HepG2 (cell line): ENCODE measurements around the gene STK31. TPM values are rescaled to one million over a fixed set of nuclear protein-coding genes. Genes with fewer than 3 reads are reported as not detected.
"Not testable (repeated sequence)": the region's sequence is repeated elsewhere in the genome, so short reads cannot be mapped to it uniquely, and the experiment has no call there.

Experiments used
- ATAC-seq: fragments of 200-7000 bp; cut with Tn5 transposase; 3 replicates; pipeline ENCODE4 v1.9.1; 2020; ENCODE audit warnings: mild to moderate bottlenecking, moderate library complexity
- BruUV-seq: library from RNA; stranded (reverse); fragments of 400-500 nt; replicated peaks from 2 replicates; lab custom pipeline; 2021; lab: Mats Ljungman, UMichigan
- CTCF ChIA-PET: fragments of 300-600 bp; formaldehyde crosslinking; extraction: SDS; loops from one replicate; lab custom pipeline; 2021; ENCODE audit warnings: low total read pairs, inconsistent platforms, low intra/inter-chr PET ratio; lab: Yijun Ruan, JAX
- POLR2A ChIA-PET: fragments of 350-600 bp; sonication (Branson Sonifier 250); formaldehyde crosslinking; loops from one replicate; lab custom pipeline; 2020; ENCODE audit warnings: antibody characterized with exemption, inconsistent platforms; lab: Yijun Ruan, JAX
- DNase-seq: peaks from one replicate; pipeline ENCODE4 v3.0.0-alpha.2; 2015; ENCODE audit warnings: low spot score
- FAIRE-seq: peaks from 3 replicates; lab custom pipeline; 2011; peaks lifted over from hg19 to GRCh38; lab: Jason Lieb, UNC
- H2AFZ ChIP-seq: one replicate; pipeline ENCODE4 v1.6.1; 2011; ENCODE audit warnings: low read length, inconsistent platforms
- H3K27ac ChIP-seq: fragments of 300-600 bp; 3 replicates; pipeline ENCODE4 v1.8.0; 2011; ENCODE audit warnings: mixed run types, mild to moderate bottlenecking, mixed read lengths, low read length, inconsistent platforms; ENCODE audit not compliant: insufficient read depth; ENCODE audit errors: extremely low read length
- H3K27me3 ChIP-seq, 2 experiments: fragments of 200-600 bp in 1 of 2; 2 replicates in 1 of 2; 3 replicates in 1 of 2; pipeline versions ENCODE4 v1.6.0 to v1.8.0; 2011; ENCODE audit warnings: low read length in 2 of 2, mild to moderate bottlenecking in 2 of 2, moderate library complexity in 2 of 2, inconsistent platforms in 1 of 2; ENCODE audit not compliant: insufficient read depth in 2 of 2, control insufficient read depth in 1 of 2
- H3K36me3 ChIP-seq, 2 experiments: fragments of 200-600 bp in 1 of 2; replicated peaks in 1 of 2; 2 replicates in 1 of 2; 3 replicates in 1 of 2; pipeline versions ENCODE4 v1.5.1 to v1.8.0; 2011; ENCODE audit warnings: low read length in 2 of 2, inconsistent platforms in 1 of 2; ENCODE audit not compliant: insufficient read depth in 2 of 2, control insufficient read depth in 1 of 2
- H3K4me1 ChIP-seq: 2 replicates; pipeline ENCODE4 v1.5.1; 2012; ENCODE audit warnings: low read length, inconsistent platforms; ENCODE audit not compliant: insufficient read depth
- H3K4me2 ChIP-seq: 2 replicates; pipeline ENCODE4 v1.6.0; 2011; ENCODE audit warnings: low read depth, low read length, inconsistent platforms
- H3K4me3 ChIP-seq, 3 experiments: fragments of 200-600 bp in 1 of 3; sonication (generic), shearing (Covaris generic) in 1 of 3; replicated peaks in 1 of 3; 2 replicates each; pipeline ENCODE4 v1.5.1; 2011 to 2016; ENCODE audit warnings: low read length in 3 of 3, inconsistent platforms in 2 of 3, low read depth in 2 of 3, mild to moderate bottlenecking in 2 of 3, control low read depth in 1 of 3, mixed read lengths in 1 of 3; ENCODE audit not compliant: insufficient read depth in 1 of 3
- H3K79me2 ChIP-seq: one replicate; pipeline ENCODE4 v1.6.1; 2011; ENCODE audit warnings: low read length, inconsistent platforms; ENCODE audit not compliant: insufficient read depth
- H3K9ac ChIP-seq: 2 replicates; pipeline ENCODE4 v1.6.0; 2011; ENCODE audit warnings: mild to moderate bottlenecking, low read depth, low read length, inconsistent platforms; ENCODE audit not compliant: insufficient read depth
- H3K9me3 ChIP-seq: 2 replicates; pipeline ENCODE4 v1.5.1; 2012; ENCODE audit warnings: mild to moderate bottlenecking, low read length
- H4K20me1 ChIP-seq: 2 replicates; pipeline ENCODE4 v1.6.0; 2011; ENCODE audit warnings: inconsistent platforms, mild to moderate bottlenecking, low read length, moderate library complexity; ENCODE audit not compliant: insufficient read depth
- ELF3 ChIP-seq: IDR thresholded peaks from 2 replicates; pipeline ENCODE4 v1.6.1; 2016; ENCODE audit warnings: missing genetic modification reagents, missing compliant biosample characterization
- FOXA3 ChIP-seq: IDR thresholded peaks from 2 replicates; pipeline ENCODE4 v1.6.1; 2016; ENCODE audit warnings: missing genetic modification reagents, missing compliant biosample characterization
- RXRA ChIP-seq: sonication (generic); formaldehyde crosslinking; IDR thresholded peaks from 2 replicates; pipeline ENCODE4 v1.5.1; 2020; ENCODE audit warnings: missing genetic modification reagents
- THRA ChIP-seq: sonication (generic); formaldehyde crosslinking; IDR thresholded peaks from 2 replicates; pipeline ENCODE4 v1.4.0; 2020; ENCODE audit warnings: missing genetic modification reagents, borderline replicate concordance
- ZNF17 ChIP-seq: sonication (generic); formaldehyde crosslinking; IDR thresholded peaks from 2 replicates; pipeline ENCODE4 v1.5.0; 2020; ENCODE audit warnings: mild to moderate bottlenecking, missing genetic modification reagents
- ZNF281 ChIP-seq: sonication (generic); formaldehyde crosslinking; IDR thresholded peaks from 2 replicates; pipeline ENCODE4 v1.4.0; 2020; ENCODE audit warnings: missing genetic modification reagents, borderline replicate concordance
- WGBS: methylation state at CpG from one replicate; pipeline ENCODE4 v1.1.6; 2017; ENCODE audit warnings: low lambda C conversion rate; 5-methylcytosine and 5-hydroxymethylcytosine counted together
- in situ Hi-C: cut with HindIII; loops from 2 replicates; pipeline ENCODE4 v1.10.0; 2017; ENCODE audit warnings: low pct_unique_long_range_greater_than_20kb; ENCODE audit not compliant: extremely low pct_ligation_motif_present
- intact Hi-C: fragments of 100-400 bp; cut with micrococcal nuclease; formaldehyde crosslinking; loops from one replicate; pipeline ENCODE4 v1.10.0; 2022; ENCODE audit not compliant: unreplicated experiment
- polyA plus RNA-seq, 8 experiments: library from polyadenylated mRNA; depleted of rRNA in 3 of 8; stranded (reverse) in 7 of 8; unstranded in 1 of 8; fragments of >200 nt; fragmentation: Illumina TruSeq in 4 of 8; extraction: Trizol in 4 of 8; gene quantifications; 2 replicates each; pipeline versions ENCODE4 v1.2.1 to v1.2.3, GENCODE V29; 2011 to 2016; ENCODE audit warnings: low read depth in 4 of 8, missing spikeins in 1 of 8, mixed read lengths in 1 of 8; ENCODE audit not compliant: insufficient read depth in 1 of 8
- total RNA-seq, 5 experiments: library from RNA; depleted of rRNA; stranded (reverse); fragments of >200 nt; fragmentation: Illumina TruSeq; extraction: Trizol; gene quantifications; 2 replicates each; pipeline ENCODE4 v1.2.3, GENCODE V29; 2016; ENCODE audit warnings: low read depth in 1 of 5

The STK31 gene
- total and polyA plus RNA-seq, 2 of the 13 experiments (the other 11 are each of a cell fraction or from before 2014, with no cell fraction given): not detected

GRCh38 chr7:23779185-23779800 lies 69.3 kb downstream of the STK31 start:
- WGBS: 0% methylated on average over 4 of the region's 7 CpGs
- not testable (repeated sequence) for BruUV-seq

More at GRCh38 chr7:23779185-23779800, 69.3 kb downstream of the STK31 start:
- CTCF ChIA-PET, H3K27ac ChIP-seq, intact Hi-C loops, H3K9me3 ChIP-seq, H3K79me2 ChIP-seq, POLR2A ChIA-PET, H2AFZ ChIP-seq, H3K27me3 ChIP-seq, H3K36me3 ChIP-seq, H3K9ac ChIP-seq, in situ Hi-C loops, H4K20me1 ChIP-seq, FAIRE-seq: not testable (repeated sequence)
- DNase-seq: peak; percentile 27
- H3K4me1 ChIP-seq: peaks cover 16% of the 10 kb centered on the region; the same call in 1 of the 2 replicates
- peak; percentile 65 for TF ChIP-seq ELF3 (CRISPR knock-in tag)
- TF ChIP-seq FOXA3 (CRISPR knock-in tag): 0 out of 2 replicates have a peak, but pooled peaks have one; percentile 20
- TF ChIP-seq ZNF17 (CRISPR knock-in tag): peak; percentile 92
- peak; percentile 16; the same call in 1 of the 2 replicates for TF ChIP-seq THRA (CRISPR knock-in tag)
- peak; percentile 48; the same call in 1 of the 2 replicates for TF ChIP-seq RXRA (CRISPR knock-in tag)
- TF ChIP-seq ZNF281: peak; percentile 79; the same call in 1 of the 2 replicates
- peak; percentile 76 for ATAC-seq
- H3K4me3 ChIP-seq: peak overlapping the region in 1 of 3 experiments; percentile 18; a peak in 1 of 6 replicates
- H3K4me2 ChIP-seq: peak overlapping the region; percentile 32; the same call in 1 of the 2 replicates
